HG03457 (cell line): ENCODE results near the gene IFI27L2.
A peak's percentile ranks its signal among the peaks of the same experiment; 100 is the strongest.

ENCODE experiments used
- ATAC-seq: cut with Tn5 transposase; IDR thresholded peaks from one replicate; pipeline ENCODE4 v1.9.1; 2021; ENCODE audit warnings: moderate number of reproducible peaks; ENCODE audit not compliant: unreplicated experiment

Gene IFI27L2

GRCh38 chr14:94103554-94104150, 25.8 kb downstream of the IFI27L2 start:
- no peak for ATAC-seq

GRCh38 chr14:94102768-94103482, 26.5 kb downstream of the IFI27L2 start:
- no peak for ATAC-seq

GRCh38 chr14:94101748-94102147, 27.7 kb downstream of the IFI27L2 start:
- no peak for ATAC-seq

- ATAC-seq, result no peak
Observed at GRCh38 chr14:94100847-94101246, 28.6 kb downstream of the IFI27L2 start.

GRCh38 chr14:94099006-94099405, 30.4 kb downstream of the IFI27L2 start:
- ATAC-seq, result no peak

- ATAC-seq, result no peak
Observed at GRCh38 chr14:94098326-94098992, 30.9 kb downstream of the IFI27L2 start.

- ATAC-seq, result no peak
Observed at GRCh38 chr14:94097091-94097490, 32.3 kb downstream of the IFI27L2 start.

- no peak for ATAC-seq
Observed at GRCh38 chr14:94093418-94093817, 36.0 kb downstream of the IFI27L2 start.

- ATAC-seq, result no peak
Observed at GRCh38 chr14:94089479-94089878, 39.9 kb downstream of the IFI27L2 start.

- ATAC-seq, result no peak
Observed at GRCh38 chr14:94088516-94088915, 40.9 kb downstream of the IFI27L2 start.

- no peak for ATAC-seq
Observed at GRCh38 chr14:94087891-94088290, 41.5 kb downstream of the IFI27L2 start.

GRCh38 chr14:94081386-94081820, 48.0 kb downstream of the IFI27L2 start:
- peak; percentile 18 for ATAC-seq

- peak; percentile 94 for ATAC-seq
Observed at GRCh38 chr14:94080621-94081385, 48.6 kb downstream of the IFI27L2 start, which contains the start of the genes DDX24 and IFI27L1. Gene DDX24, minus strand, starts transcription at chr14:94081202. Its CDS starts 1,460 bp downstream, at chr14:94079742. Gene IFI27L1, plus strand, starts transcription at chr14:94081310. Its CDS starts 15,628 bp downstream, at chr14:94096938.

GRCh38 chr14:94079891-94080620, 49.3 kb downstream of the IFI27L2 start:
- no peak for ATAC-seq

- ATAC-seq, result no peak
Observed at GRCh38 chr14:94077823-94078222, 51.6 kb downstream of the IFI27L2 start.
